Coronary artery (tissue), 2 donors: ENCODE measurements around the gene RPLP1.
A peak's percentile ranks its signal among the peaks of the same experiment; 100 is the strongest.

Experiments
- DNase-seq: peaks from one replicate; pipeline ENCODE4 v3.0.0-alpha.2; 2017; ENCODE audit warnings: low spot score
- H3K27ac ChIP-seq, 2 donors: fragments of 200-600 bp; sonication (generic); one replicate each; pipeline ENCODE4 v1.5.1; 2016 to 2019
- H3K4me3 ChIP-seq: fragments of 200-600 bp; sonication (generic); 2 replicates; pipeline ENCODE4 v1.5.1; 2016; ENCODE audit warnings: mild to moderate bottlenecking, moderate library complexity
- CTCF ChIP-seq: fragments of 200-600 bp; sonication (generic); IDR thresholded peaks from one replicate; pipeline ENCODE4 v1.5.1; 2019; ENCODE audit warnings: antibody characterized with exemption

Gene RPLP1

GRCh38 chr15:69468241-69469121 is 15.9 kb downstream of the RPLP1 start:
- no peak for TF ChIP-seq CTCF
- H3K27ac ChIP-seq, result no peak overlapping the region
- H3K4me3 ChIP-seq, result no peak overlapping the region
- DNase-seq, result no peak

GRCh38 chr15:69469467-69470201 is 17.0 kb downstream of the RPLP1 start:
- Histone ChIP-seq H3K4me3 (no peak overlapping the region), H3K27ac (no peak overlapping the region)
- no peak for TF ChIP-seq CTCF
- no peak for DNase-seq

- DNase-seq, result no peak
- TF ChIP-seq CTCF, result no peak
- no peak overlapping the region for H3K4me3 ChIP-seq
- H3K27ac ChIP-seq, result no peak overlapping the region
These were observed 19.4 kb downstream of the RPLP1 start for GRCh38 chr15:69472046-69472445.

GRCh38 chr15:69472562-69472961 is 19.9 kb downstream of the RPLP1 start:
- H3K4me3 ChIP-seq, result no peak overlapping the region
- H3K27ac ChIP-seq, result no peak overlapping the region
- DNase-seq, result no peak
- TF ChIP-seq CTCF, result no peak

GRCh38 chr15:69474291-69474690 is 21.7 kb downstream of the RPLP1 start:
- TF ChIP-seq CTCF, result no peak
- peak; percentile 31 for DNase-seq

GRCh38 chr15:69474846-69475455 is 22.3 kb downstream of the RPLP1 start:
- no peak overlapping the region for H3K4me3 ChIP-seq
- peak; percentile 46 for DNase-seq
- no peak overlapping the region for H3K27ac ChIP-seq
- TF ChIP-seq CTCF, result no peak

More at GRCh38 chr15:69474291-69474690, 21.7 kb downstream of the RPLP1 start:
- H3K27ac ChIP-seq, result no peak overlapping the region
- H3K4me3 ChIP-seq, result no peak overlapping the region
